GM23338 (cell line): Measurements from ENCODE around the gene EVL. TPM values are rescaled to one million over a fixed set of nuclear protein-coding genes. Genes with fewer than 3 reads are reported as not detected.
"Not testable (repeated sequence)": the region's sequence is repeated elsewhere in the genome, so short reads cannot be mapped to it uniquely, and the experiment has no call there.

Source experiments
- ATAC-seq: fragments of 200-7000 bp; cut with Tn5 transposase; 3 replicates; pipeline ENCODE4 v1.9.1; 2020
- DNase-seq: peaks from one replicate; pipeline ENCODE4 v3.0.0-alpha.2; 2015; ENCODE audit warnings: low spot score
- H2AFZ ChIP-seq: fragments of 200-600 bp; sonication (generic); 2 replicates; pipeline ENCODE4 v1.8.0; 2016; ENCODE audit warnings: antibody characterized with exemption, mild to moderate bottlenecking, moderate library complexity
- H3F3A ChIP-seq: fragments of 200-600 bp; sonication (generic); replicated peaks from 2 replicates; pipeline ENCODE4 v1.8.0; 2017; ENCODE audit warnings: antibody characterized with exemption, mixed run types, low read depth
- H3K27ac ChIP-seq: fragments of 200-600 bp; sonication (generic); 2 replicates; pipeline ENCODE4 v1.6.1; 2016; ENCODE audit warnings: low read depth
- H3K27me3 ChIP-seq: fragments of 200-600 bp; sonication (generic); 2 replicates; pipeline ENCODE4 v1.8.0; 2016; ENCODE audit warnings: mild to moderate bottlenecking, mixed run types, moderate library complexity; ENCODE audit not compliant: insufficient read depth
- H3K36me3 ChIP-seq: fragments of 200-600 bp; sonication (generic); 2 replicates; pipeline ENCODE4 v1.8.0; 2016; ENCODE audit warnings: mild to moderate bottlenecking; ENCODE audit not compliant: insufficient read depth
- H3K4me1 ChIP-seq: fragments of 200-600 bp; sonication (generic); 2 replicates; pipeline ENCODE4 v1.8.0; 2016; ENCODE audit warnings: mild to moderate bottlenecking, moderate library complexity; ENCODE audit not compliant: insufficient read depth
- H3K4me2 ChIP-seq: fragments of 200-600 bp; sonication (generic); 2 replicates; pipeline ENCODE4 v1.7.1; 2017; ENCODE audit warnings: mixed run types
- H3K4me3 ChIP-seq: fragments of 200-600 bp; sonication (generic); 2 replicates; pipeline ENCODE4 v1.6.1; 2016; ENCODE audit warnings: mixed run types
- H3K79me2 ChIP-seq: fragments of 200-600 bp; sonication (generic); replicated peaks from 2 replicates; pipeline ENCODE4 v1.8.0; 2017; ENCODE audit warnings: mild to moderate bottlenecking; ENCODE audit not compliant: insufficient read depth
- H3K9me2 ChIP-seq: fragments of 200-600 bp; sonication (generic); 2 replicates; pipeline ENCODE4 v1.8.0; 2017; ENCODE audit not compliant: insufficient read depth
- H4K20me1 ChIP-seq: fragments of 200-600 bp; sonication (generic); replicated peaks from 2 replicates; pipeline ENCODE4 v1.8.0; 2017; ENCODE audit warnings: mild to moderate bottlenecking; ENCODE audit not compliant: insufficient read depth
- H3K27ac Mint-ChIP-seq: 2 replicates; pipeline ENCODE4 v1.8.0; 2020; ENCODE audit warnings: inconsistent platforms, mild to moderate bottlenecking, moderate library complexity, mixed read lengths
- H3K27me3 Mint-ChIP-seq: 3 replicates; pipeline ENCODE4 v1.8.0; 2022; ENCODE audit warnings: low read depth, mild to moderate bottlenecking, moderate library complexity, mixed read lengths, inconsistent platforms; ENCODE audit not compliant: insufficient read depth, poor library complexity
- H3K36me3 Mint-ChIP-seq: 3 replicates; pipeline ENCODE4 v1.8.0; 2021; ENCODE audit warnings: low read depth, mild to moderate bottlenecking, inconsistent platforms, moderate library complexity, mixed read lengths
- H3K4me1 Mint-ChIP-seq: 3 replicates; pipeline ENCODE4 v1.8.0; 2020; ENCODE audit warnings: mild to moderate bottlenecking, inconsistent platforms, mixed read lengths
- H3K4me3 Mint-ChIP-seq: 3 replicates; pipeline ENCODE4 v1.8.0; 2021; ENCODE audit warnings: moderate library complexity, mild to moderate bottlenecking, inconsistent platforms, mixed read lengths
- H3K9me3 Mint-ChIP-seq: 3 replicates; pipeline ENCODE4 v1.8.0; 2020; ENCODE audit warnings: moderate library complexity, mild to moderate bottlenecking, inconsistent platforms, mixed read lengths
- CTCF ChIP-seq, 2 experiments: fragments of 200-600 bp in 1 of 2; sonication (generic) in 1 of 2; conservative IDR thresholded peaks; 2 replicates each; pipeline versions ENCODE4 v1.5.1 to v1.6.1; 2016 to 2017; ENCODE audit warnings: antibody characterized with exemption in 2 of 2, low read depth in 2 of 2, mild to moderate bottlenecking in 2 of 2, moderate library complexity in 1 of 2
- ETS1 ChIP-seq: IDR thresholded peaks from 2 replicates; pipeline ENCODE4 v1.6.1; 2016; ENCODE audit warnings: antibody characterized with exemption
- NANOG ChIP-seq: IDR thresholded peaks from 2 replicates; pipeline ENCODE4 v1.6.1; 2016; ENCODE audit warnings: antibody characterized with exemption, borderline replicate concordance
- ZNF331 ChIP-seq: fragments of 250-450 bp; sonication (Bioruptor Pico); IDR thresholded peaks from 2 replicates; pipeline ENCODE4 v1.5.0; 2020; ENCODE audit warnings: low read depth, mild to moderate bottlenecking, moderate library complexity
- polyA plus RNA-seq: library from polyadenylated mRNA; unstranded; fragments of >200 nt; fragmentation: Nextera tagmentation; extraction: Ambion mirVana; gene quantifications from 2 replicates; pipeline ENCODE4 v1.2.1, GENCODE V29; 2016
- total RNA-seq: library from RNA; depleted of rRNA; stranded (reverse); fragments of >200 nt; shearing (Covaris generic); gene quantifications from 2 replicates; pipeline ENCODE4 v1.2.3, GENCODE V29; 2014

Gene EVL
- total and polyA plus RNA-seq, 2 experiments from 2014 or later, result 28.2 to 50.5 TPM

GRCh38 chr14:100176811-100177327 is 111.6 kb downstream of the EVL start (continued):
- TF ChIP-seq ETS1 (no peak), CTCF (conservative IDR thresholded peaks at IDR 0.05; ENCODE audit: low read depth in 2 of 2) (no peak), ZNF331 (no peak)

GRCh38 chr14:100178691-100179090 is 113.5 kb downstream of the EVL start:
- TF ChIP-seq NANOG (no peak), CTCF (conservative IDR thresholded peaks at IDR 0.05; ENCODE audit: low read depth in 2 of 2) (no peak)
- no peaks in the 10 kb centered on the region for H3F3A ChIP-seq
- no peaks in the 10 kb centered on the region for H3K9me2 ChIP-seq
- Mint-ChIP-seq H3K27ac (no peak overlapping the region), H3K4me1 (no peaks in the 10 kb centered on the region), H3K4me3 (no peak overlapping the region), H3K27me3 (peaks cover 8% of the 10 kb centered on the region), H3K9me3 (peaks cover 3% of the 10 kb centered on the region), H3K36me3 (peaks cover 3% of the 10 kb centered on the region; the same call in 1 of the 3 replicates)
- H3K27ac ChIP-seq, result no peak overlapping the region
- H3K4me2 ChIP-seq, result no peak overlapping the region
- H4K20me1 ChIP-seq, result no peaks in the 10 kb centered on the region
- H3K79me2 ChIP-seq, result no peaks in the 10 kb centered on the region
- H2AFZ ChIP-seq, result no peak overlapping the region
- H3K27me3 ChIP-seq, result no peaks in the 10 kb centered on the region
- H3K36me3 ChIP-seq, result no peaks in the 10 kb centered on the region
- no peak overlapping the region for H3K4me3 ChIP-seq
- DNase-seq (no peak), ATAC-seq (no peak)
- no peaks in the 10 kb centered on the region for H3K4me1 ChIP-seq

- not testable (repeated sequence) for H3K27ac ChIP-seq, H3K4me2 ChIP-seq, H3K27ac Mint-ChIP-seq, H4K20me1 ChIP-seq, H3K36me3 Mint-ChIP-seq, H3K9me3 Mint-ChIP-seq, H3K4me3 Mint-ChIP-seq, H3K4me3 ChIP-seq, H3K4me1 Mint-ChIP-seq, DNase-seq, H3K36me3 ChIP-seq, H2AFZ ChIP-seq, H3K9me2 ChIP-seq, H3K4me1 ChIP-seq, H3K79me2 ChIP-seq, ATAC-seq, H3F3A ChIP-seq, H3K27me3 ChIP-seq, H3K27me3 Mint-ChIP-seq
Measured at GRCh38 chr14:100180671-100181070, 115.4 kb downstream of the EVL start.

GRCh38 chr14:100181876-100182551 is 116.8 kb downstream of the EVL start:
- not testable (repeated sequence) for H3K36me3 ChIP-seq, ATAC-seq, H3K4me1 Mint-ChIP-seq, H3F3A ChIP-seq, H3K27me3 ChIP-seq, H3K27ac ChIP-seq, H3K27me3 Mint-ChIP-seq, H3K9me3 Mint-ChIP-seq, H3K4me3 ChIP-seq, H3K9me2 ChIP-seq, H3K36me3 Mint-ChIP-seq, H3K4me2 ChIP-seq, H3K79me2 ChIP-seq, DNase-seq, H4K20me1 ChIP-seq, H2AFZ ChIP-seq, H3K4me3 Mint-ChIP-seq, H3K27ac Mint-ChIP-seq, H3K4me1 ChIP-seq
